Tibial nerve (tissue), 4 donors: ENCODE results near the gene TBK1. TPM values are rescaled to one million over a fixed set of nuclear protein-coding genes. Genes with fewer than 3 reads are reported as not detected.

ENCODE experiments used
- DNase-seq, 2 donors: peaks; one replicate each; pipeline ENCODE4 v3.0.0-alpha.2; 2019; ENCODE audit warnings: low spot score in 2 of 2
- H3K27ac ChIP-seq, 4 donors: fragments of 200-600 bp; sonication (generic) in 3 of 4; one replicate each; pipeline ENCODE4 v1.5.1; 2017 to 2019; ENCODE audit warnings: mild to moderate bottlenecking in 1 of 4
- H3K27me3 ChIP-seq, 2 donors: fragments of 200-600 bp; sonication (generic) in 1 of 2; one replicate each; pipeline versions ENCODE4 v1.5.1 to v1.6.0; 2017 to 2019
- H3K36me3 ChIP-seq, 3 donors: fragments of 200-600 bp; sonication (generic); one replicate each; pipeline ENCODE4 v1.5.1; 2018 to 2019
- H3K4me1 ChIP-seq, 4 donors: fragments of 200-600 bp; sonication (generic) in 3 of 4; one replicate each; pipeline ENCODE4 v1.5.1; 2017 to 2019
- H3K4me3 ChIP-seq, 4 donors: fragments of 200-600 bp; sonication (generic) in 3 of 4; one replicate each; pipeline ENCODE4 v1.5.1; 2017 to 2019; ENCODE audit warnings: mild to moderate bottlenecking in 1 of 4, moderate library complexity in 1 of 4
- H3K9me3 ChIP-seq, 4 donors: fragments of 200-600 bp; sonication (generic) in 3 of 4; one replicate each; pipeline ENCODE4 v1.5.1; 2017 to 2019
- CTCF ChIP-seq, 5 experiments: fragments of 200-600 bp in 3 of 5; fragments of 450-650 bp in 2 of 5; sonication (generic) in 3 of 5; IDR thresholded peaks; one replicate each; pipeline ENCODE4 v1.5.1; 2016 to 2019; ENCODE audit warnings: antibody characterized with exemption in 5 of 5, mild to moderate bottlenecking in 3 of 5, moderate library complexity in 2 of 5
- EP300 ChIP-seq, 2 donors: sonication (generic); formaldehyde crosslinking; IDR thresholded peaks; one replicate each; pipeline ENCODE4 v1.6.1; 2017; ENCODE audit warnings: antibody characterized with exemption in 2 of 2, mild to moderate bottlenecking in 1 of 2
- POLR2A ChIP-seq, 2 donors: fragments of 450-650 bp; IDR thresholded peaks; one replicate each; pipeline ENCODE4 v1.6.1; 2017; ENCODE audit warnings: antibody characterized with exemption in 2 of 2, mild to moderate bottlenecking in 2 of 2, moderate library complexity in 2 of 2
- WGBS, 2 donors: methylation state at CpG; one replicate each; pipeline ENCODE4 v1.1.5; 2018; 5-methylcytosine and 5-hydroxymethylcytosine counted together
- total RNA-seq, 4 donors: library from RNA; depleted of rRNA; stranded (reverse); fragments of >200 nt; gene quantifications; one replicate each; pipeline ENCODE4 v1.1.0, GENCODE V29; 2016

TBK1 gene
- total RNA-seq, 4 donors from 2014 or later = 25.2 to 36.7 (median 29.3) TPM

- WGBS, 2 donors = 91 to 93% methylated on average over 5 of the region's 5 CpGs
- Histone ChIP-seq H3K9me3 (no peaks in the 10 kb centered on the region), H3K27me3 (no peaks in the 10 kb centered on the region), H3K4me3 (no peak overlapping the region), H3K36me3 (peaks cover 0 to 100% (median 14%) of the 10 kb centered on the region in 3 donors), H3K4me1 (no peaks in the 10 kb centered on the region), H3K27ac (no peak overlapping the region)
- no peak for DNase-seq
- TF ChIP-seq CTCF (IDR thresholded peaks at IDR 0.05) (no peak), POLR2A (IDR thresholded peaks at IDR 0.05) (no peak), EP300 (IDR thresholded peaks at IDR 0.05) (no peak)
These were observed 18.0 kb upstream of the TBK1 start for GRCh38 chr12:64433915-64434314.

DNA sequence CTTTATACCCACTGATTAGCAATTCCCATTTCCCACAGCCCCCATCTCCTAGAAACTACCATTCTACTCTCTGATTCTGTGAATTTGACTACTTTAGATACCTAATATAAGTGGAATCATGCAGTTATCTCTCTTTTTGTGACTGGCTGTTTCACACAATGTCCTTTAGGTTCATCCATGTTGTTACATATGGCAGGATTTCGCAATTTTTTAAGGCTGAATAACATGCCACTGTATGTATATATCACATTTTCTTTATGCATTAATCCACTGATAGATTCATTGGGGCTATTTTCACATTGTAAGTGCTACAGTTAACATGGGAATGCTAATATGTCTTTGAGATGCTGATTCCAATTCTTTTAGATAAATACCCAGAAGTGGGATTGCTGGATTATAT lies 11.8 kb upstream of the TBK1 start:
- Histone ChIP-seq H3K9me3 (no peaks in the 10 kb centered on the region), H3K27ac (no peak overlapping the region), H3K4me1 (no peaks in the 10 kb centered on the region), H3K27me3 (no peaks in the 10 kb centered on the region), H3K4me3 (no peak overlapping the region), H3K36me3 (peaks cover 0 to 93% (median 8%) of the 10 kb centered on the region in 3 donors)
- no peak for DNase-seq
- 94% methylated on average over 1 of the region's 1 CpG for WGBS, 2 donors
- TF ChIP-seq POLR2A (IDR thresholded peaks at IDR 0.05) (no peak), EP300 (IDR thresholded peaks at IDR 0.05) (no peak), CTCF (IDR thresholded peaks at IDR 0.05) (no peak)

GRCh38 chr12:64445490-64445889 lies 6.4 kb upstream of the TBK1 start:
- peaks cover 0 to 75% (median 6%) of the 10 kb centered on the region in 3 donors for H3K36me3 ChIP-seq
- WGBS, 2 donors = 85 to 89% methylated on average over 2 of the region's 2 CpGs

DNA sequence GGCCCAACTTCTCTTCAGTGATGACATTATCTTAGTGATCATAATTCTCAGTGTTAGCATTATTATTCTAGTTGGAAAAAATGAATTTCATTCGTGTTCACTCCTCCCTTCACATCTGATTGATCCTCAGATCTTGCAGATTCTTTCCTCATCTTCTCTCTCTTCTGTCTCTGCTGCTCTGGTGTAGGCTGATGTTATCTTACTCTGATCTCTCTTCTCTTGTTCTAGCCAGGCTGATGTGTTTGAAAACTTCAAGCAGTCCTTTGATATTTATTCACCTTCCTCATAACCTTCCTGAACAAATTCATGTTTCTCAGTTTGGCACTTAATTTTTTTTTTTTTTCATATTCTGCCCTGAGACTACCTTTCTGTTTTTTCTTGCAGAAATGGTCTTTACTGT lies 5.6 kb upstream of the TBK1 start:
- WGBS, 2 donors = 77 to 92% methylated on average over 1 of the region's 1 CpG
- Histone ChIP-seq H3K4me3 (no peak overlapping the region), H3K27me3 (no peaks in the 10 kb centered on the region), H3K9me3 (no peaks in the 10 kb centered on the region), H3K36me3 (peaks cover 0 to 67% (median 6%) of the 10 kb centered on the region in 3 donors), H3K27ac (no peak overlapping the region), H3K4me1 (peaks cover 0 to 10% (median 3%) of the 10 kb centered on the region in 4 donors)
- no peak for TF ChIP-seq CTCF (IDR thresholded peaks at IDR 0.05)
- TF ChIP-seq EP300 (IDR thresholded peaks at IDR 0.05) = no peak
- TF ChIP-seq POLR2A (IDR thresholded peaks at IDR 0.05) = no peak
- no peak for DNase-seq

More at GRCh38 chr12:64445490-64445889, 6.4 kb upstream of the TBK1 start:
- no peak overlapping the region for H3K27ac ChIP-seq
- H3K4me3 ChIP-seq = no peak overlapping the region
- H3K27me3 ChIP-seq = no peaks in the 10 kb centered on the region
- H3K4me1 ChIP-seq = peaks cover 0 to 2% (median 0%) of the 10 kb centered on the region in 4 donors
- H3K9me3 ChIP-seq = no peaks in the 10 kb centered on the region
- TF ChIP-seq EP300 (IDR thresholded peaks at IDR 0.05) = no peak
- no peak for TF ChIP-seq POLR2A (IDR thresholded peaks at IDR 0.05)
- no peak for TF ChIP-seq CTCF (IDR thresholded peaks at IDR 0.05)
- DNase-seq = no peak

DNA sequence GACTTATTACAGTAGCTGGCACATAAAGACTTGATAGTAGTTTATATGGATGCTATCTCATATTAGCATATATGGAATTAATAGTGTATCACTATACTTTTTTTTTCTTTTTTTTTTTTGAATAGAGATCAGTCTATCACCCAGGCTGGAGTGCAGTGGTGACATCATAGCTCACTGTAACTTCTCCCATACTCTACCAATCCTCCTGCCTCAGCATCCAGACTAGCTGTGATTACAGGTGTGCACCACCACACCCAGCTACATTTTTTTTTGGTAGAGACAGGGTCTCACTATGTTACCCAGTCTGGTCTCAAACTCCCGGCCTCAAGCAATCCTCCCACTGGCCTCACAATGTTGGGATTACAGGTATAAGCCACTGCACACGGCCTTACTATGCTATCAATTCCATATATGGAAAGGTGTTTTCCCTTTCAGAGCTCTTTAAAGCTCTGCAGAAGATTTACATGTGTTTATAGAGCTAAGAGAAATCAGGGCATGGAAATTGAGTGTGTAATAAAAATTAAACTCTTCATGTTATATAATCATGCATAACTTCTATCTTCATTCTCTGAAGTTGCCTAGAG lies 1.8 kb upstream of the TBK1 start:
- Histone ChIP-seq H3K4me1 (peaks cover 0 to 26% (median 8%) of the 10 kb centered on the region in 4 donors), H3K4me3 (no peak overlapping the region), H3K36me3 (peaks cover 0 to 36% (median 6%) of the 10 kb centered on the region in 3 donors), H3K27me3 (no peaks in the 10 kb centered on the region), H3K9me3 (no peaks in the 10 kb centered on the region), H3K27ac (no peak overlapping the region)
- no peak for DNase-seq
- WGBS, 2 donors = 77 to 86% methylated on average over 2 of the region's 2 CpGs
- no peak for TF ChIP-seq CTCF (IDR thresholded peaks at IDR 0.05)
- TF ChIP-seq EP300 (IDR thresholded peaks at IDR 0.05) = no peak
- no peak for TF ChIP-seq POLR2A (IDR thresholded peaks at IDR 0.05)
